Measurements from ENCODE around the gene BCL2L13. TPM values are rescaled to one million over a fixed set of nuclear protein-coding genes. Genes with fewer than 3 reads are reported as not detected.

BCL2L13 gene
- total RNA-seq, 2 experiments from 2014 or later: 8.1 to 10.0 TPM

- no peaks in the 10 kb centered on the region for H3K4me1 ChIP-seq (ENCODE audit: insufficient read depth, low read length)
- no peak overlapping the region for H3K27ac ChIP-seq (ENCODE audit: low read depth in 1 of 2, low read length in 2 of 2)
- no peaks in the 10 kb centered on the region for H3K9me3 Mint-ChIP-seq
- no peaks in the 10 kb centered on the region for H3K27me3 Mint-ChIP-seq
- peaks cover 9% of the 10 kb centered on the region for H3K36me3 Mint-ChIP-seq (ENCODE audit: low read depth)
- peaks cover 13% of the 10 kb centered on the region for H3K4me1 Mint-ChIP-seq (ENCODE audit: low read depth)
- no peaks in the 10 kb centered on the region for H3K36me3 ChIP-seq (ENCODE audit: insufficient read depth, low read length)
- no peak overlapping the region for H3K4me3 ChIP-seq (ENCODE audit: low read length)
- no peak overlapping the region for H3K4me3 Mint-ChIP-seq
- H3K27ac Mint-ChIP-seq: no peak overlapping the region
- ChIA-PET CTCF (no interaction called here), POLR2A (interaction anchor here (0.7 kb wide), 1 partner anchor 24 kb away, joined by 5 read pairs; no protein-coding TSS in a partner anchor)
- no peak for DNase-seq
- no peak for TF ChIP-seq CTCF (IDR thresholded peaks at IDR 0.05)
- no peaks in the 10 kb centered on the region for H3K27me3 ChIP-seq (ENCODE audit: control insufficient read depth in 1 of 2, insufficient read depth in 2 of 2, low read length in 2 of 2)
- intact Hi-C loops (cut with DNase I, micrococcal nuclease): no loop called here
- ATAC-seq (ENCODE audit: poor library complexity): no peak
- no peaks in the 10 kb centered on the region for H3K9me3 ChIP-seq (ENCODE audit: control insufficient read depth in 1 of 2, insufficient read depth in 1 of 2, low read length in 2 of 2)
Observed at GRCh38 chr22:17648569-17648968, 10.0 kb downstream of the BCL2L13 start.

- TF ChIP-seq CTCF (IDR thresholded peaks at IDR 0.05): no peak
- intact Hi-C loops (cut with DNase I, micrococcal nuclease): no loop called here
- no peak overlapping the region for H3K4me3 ChIP-seq (ENCODE audit: low read length)
- H3K36me3 ChIP-seq (ENCODE audit: insufficient read depth, low read length): peaks cover 17% of the 10 kb centered on the region
- H3K9me3 ChIP-seq (ENCODE audit: control insufficient read depth in 1 of 2, insufficient read depth in 1 of 2, low read length in 2 of 2): no peaks in the 10 kb centered on the region
- CTCF ChIA-PET: no interaction called here
- no peak for ATAC-seq (ENCODE audit: poor library complexity)
- Mint-ChIP-seq H3K36me3 (ENCODE audit: low read depth) (peaks cover 24% of the 10 kb centered on the region), H3K4me3 (no peak overlapping the region), H3K27me3 (no peaks in the 10 kb centered on the region), H3K27ac (no peak overlapping the region), H3K4me1 (ENCODE audit: low read depth) (peaks cover 9% of the 10 kb centered on the region), H3K9me3 (no peaks in the 10 kb centered on the region)
- POLR2A ChIA-PET: no interaction called here
- no peak overlapping the region for H3K27ac ChIP-seq (ENCODE audit: low read depth in 1 of 2, low read length in 2 of 2)
- no peaks in the 10 kb centered on the region for H3K4me1 ChIP-seq (ENCODE audit: insufficient read depth, low read length)
- H3K27me3 ChIP-seq (ENCODE audit: control insufficient read depth in 1 of 2, insufficient read depth in 2 of 2, low read length in 2 of 2): no peaks in the 10 kb centered on the region
- DNase-seq: no peak
Observed at GRCh38 chr22:17655289-17655688, 16.7 kb downstream of the BCL2L13 start.

GRCh38 chr22:17656870-17657395, 18.4 kb downstream of the BCL2L13 start:
- no peak overlapping the region for H3K4me3 Mint-ChIP-seq
- peaks cover 30% of the 10 kb centered on the region for H3K36me3 Mint-ChIP-seq (ENCODE audit: low read depth)
- TF ChIP-seq CTCF (IDR thresholded peaks at IDR 0.05): no peak
- H3K4me1 Mint-ChIP-seq (ENCODE audit: low read depth): peaks cover 7% of the 10 kb centered on the region
- peaks cover 17% of the 10 kb centered on the region for H3K36me3 ChIP-seq (ENCODE audit: insufficient read depth, low read length)
- intact Hi-C loops (cut with DNase I, micrococcal nuclease): no loop called here
- ATAC-seq (ENCODE audit: poor library complexity) (no peak), DNase-seq (no peak)
- no peaks in the 10 kb centered on the region for H3K9me3 ChIP-seq (ENCODE audit: control insufficient read depth in 1 of 2, insufficient read depth in 1 of 2, low read length in 2 of 2)
- ChIA-PET POLR2A (interaction anchor here (1.3 kb wide), 1 partner anchor 18 kb away, joined by 3 read pairs; the partner anchor contains the start of gene BCL2L13), CTCF (no interaction called here)
- no peaks in the 10 kb centered on the region for H3K27me3 Mint-ChIP-seq
- no peak overlapping the region for H3K27ac ChIP-seq (ENCODE audit: low read depth in 1 of 2, low read length in 2 of 2)
- H3K9me3 Mint-ChIP-seq: no peaks in the 10 kb centered on the region
- no peaks in the 10 kb centered on the region for H3K4me1 ChIP-seq (ENCODE audit: insufficient read depth, low read length)
- H3K27ac Mint-ChIP-seq: no peak overlapping the region
- H3K4me3 ChIP-seq (ENCODE audit: low read length): no peak overlapping the region
- no peaks in the 10 kb centered on the region for H3K27me3 ChIP-seq (ENCODE audit: control insufficient read depth in 1 of 2, insufficient read depth in 2 of 2, low read length in 2 of 2)

Data from CD4-positive, alpha-beta T cell (primary cell).